ENCODE results near the gene WDR45B. TPM values are rescaled to one million over a fixed set of nuclear protein-coding genes. Genes with fewer than 3 reads are reported as not detected.

WDR45B gene
- total RNA-seq, 1 donor from 2014 or later, result 65.1 TPM

DNA sequence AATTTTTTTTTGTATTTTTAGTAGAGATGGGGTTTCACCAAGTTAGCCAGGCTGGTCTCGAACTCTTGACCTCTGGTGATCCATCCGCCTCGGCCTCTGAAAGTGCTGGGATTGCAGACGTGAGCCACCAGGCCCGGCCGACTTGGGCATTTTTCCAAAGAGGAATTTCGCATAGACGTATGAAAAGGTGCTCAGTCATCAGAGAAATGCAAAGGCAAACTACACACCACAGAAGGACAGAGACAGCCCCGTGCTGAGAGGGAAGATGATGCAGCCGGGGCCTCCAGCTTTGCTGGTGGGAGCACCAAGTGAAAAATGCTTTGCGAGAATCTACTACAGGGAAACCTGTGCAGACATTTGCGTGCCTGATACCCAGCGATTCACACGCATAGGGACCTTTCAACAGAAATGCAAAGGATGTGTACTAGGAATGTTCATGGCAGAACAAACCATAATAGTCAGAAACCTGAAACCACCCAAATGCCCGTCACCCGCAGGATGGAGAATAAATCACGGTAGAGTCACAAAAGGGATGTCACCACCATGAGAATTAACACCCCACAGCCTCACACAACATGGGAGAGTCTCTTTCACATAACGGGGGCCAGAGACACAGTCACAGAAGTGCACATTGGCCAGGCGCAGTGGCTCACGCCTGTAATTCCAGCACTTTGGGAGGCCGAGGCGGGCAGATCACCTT, 45.1 kb upstream of the WDR45B start:
- Histone ChIP-seq H3K4me3 (no peak overlapping the region), H3K27me3 (no peaks in the 10 kb centered on the region), H3K27ac (no peak overlapping the region), H3K36me3 (no peaks in the 10 kb centered on the region), H3K9me3 (no peaks in the 10 kb centered on the region), H3K4me1 (peaks cover 9% of the 10 kb centered on the region)
- intact Hi-C loops (cut with DNase I), result no loop called here
- ATAC-seq (no peak), DNase-seq (no peak)
- TF ChIP-seq, protein P1, sequence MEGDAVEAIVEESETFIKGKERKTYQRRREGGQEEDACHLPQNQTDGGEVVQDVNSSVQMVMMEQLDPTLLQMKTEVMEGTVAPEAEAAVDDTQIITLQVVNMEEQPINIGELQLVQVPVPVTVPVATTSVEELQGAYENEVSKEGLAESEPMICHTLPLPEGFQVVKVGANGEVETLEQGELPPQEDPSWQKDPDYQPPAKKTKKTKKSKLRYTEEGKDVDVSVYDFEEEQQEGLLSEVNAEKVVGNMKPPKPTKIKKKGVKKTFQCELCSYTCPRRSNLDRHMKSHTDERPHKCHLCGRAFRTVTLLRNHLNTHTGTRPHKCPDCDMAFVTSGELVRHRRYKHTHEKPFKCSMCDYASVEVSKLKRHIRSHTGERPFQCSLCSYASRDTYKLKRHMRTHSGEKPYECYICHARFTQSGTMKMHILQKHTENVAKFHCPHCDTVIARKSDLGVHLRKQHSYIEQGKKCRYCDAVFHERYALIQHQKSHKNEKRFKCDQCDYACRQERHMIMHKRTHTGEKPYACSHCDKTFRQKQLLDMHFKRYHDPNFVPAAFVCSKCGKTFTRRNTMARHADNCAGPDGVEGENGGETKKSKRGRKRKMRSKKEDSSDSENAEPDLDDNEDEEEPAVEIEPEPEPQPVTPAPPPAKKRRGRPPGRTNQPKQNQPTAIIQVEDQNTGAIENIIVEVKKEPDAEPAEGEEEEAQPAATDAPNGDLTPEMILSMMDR (IDR thresholded peaks at IDR 0.05), result no peak

DNA sequence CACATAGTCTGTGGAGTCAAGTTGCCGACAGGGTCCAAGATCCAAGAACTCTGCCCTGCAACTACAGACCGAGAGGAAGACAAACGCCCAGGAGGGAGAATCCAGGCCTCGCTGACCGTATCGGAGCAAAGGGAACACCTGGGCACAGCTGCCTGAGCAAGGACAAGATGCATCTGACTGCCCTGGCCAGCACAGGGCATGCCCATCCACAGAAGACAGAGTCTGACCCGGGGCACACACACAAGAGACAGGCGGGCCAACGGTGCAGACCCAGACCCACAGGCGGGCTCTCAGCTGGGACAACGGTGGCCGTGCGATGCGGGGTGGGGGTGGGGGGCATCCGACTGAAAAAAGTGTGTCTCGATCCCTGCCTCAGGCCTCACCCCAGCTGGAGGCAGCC, 44.0 kb upstream of the WDR45B start:
- no peaks in the 10 kb centered on the region for H3K9me3 ChIP-seq
- intact Hi-C loops (cut with DNase I), result no loop called here
- no peak for DNase-seq
- TF ChIP-seq, protein P1 (IDR thresholded peaks at IDR 0.05), result no peak
- H3K27ac ChIP-seq, result no peak overlapping the region
- ATAC-seq, result no peak
- H3K27me3 ChIP-seq, result no peaks in the 10 kb centered on the region
- H3K4me3 ChIP-seq, result no peak overlapping the region
- H3K4me1 ChIP-seq, result peaks cover 3% of the 10 kb centered on the region
- H3K36me3 ChIP-seq, result no peaks in the 10 kb centered on the region

DNA sequence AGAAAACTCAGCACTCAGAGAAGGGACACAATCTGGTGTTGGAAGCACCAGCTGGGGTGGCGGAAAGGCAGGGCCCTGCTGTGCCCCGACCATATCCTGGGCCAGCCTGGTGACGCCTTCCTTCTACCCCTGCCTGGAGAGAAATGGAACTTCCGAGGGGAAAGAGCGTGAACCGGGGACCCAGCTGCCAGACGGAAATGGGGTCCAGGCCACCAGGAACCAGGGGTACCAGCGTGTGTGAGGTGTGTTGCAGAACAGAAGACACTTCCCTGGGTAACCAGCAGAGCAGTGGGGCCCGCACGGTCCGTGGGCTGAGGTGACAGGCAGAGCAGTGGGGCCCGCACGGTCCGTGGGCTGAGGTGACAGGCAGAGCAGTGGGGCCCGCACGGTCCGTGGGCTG, 43.5 kb upstream of the WDR45B start:
- Histone ChIP-seq H3K9me3 (no peaks in the 10 kb centered on the region), H3K27me3 (no peaks in the 10 kb centered on the region), H3K4me3 (no peak overlapping the region), H3K36me3 (no peaks in the 10 kb centered on the region), H3K27ac (no peak overlapping the region), H3K4me1 (no peaks in the 10 kb centered on the region)
- DNase-seq (no peak), ATAC-seq (no peak)
- intact Hi-C loops (cut with DNase I), result no loop called here
- TF ChIP-seq, protein P1 (IDR thresholded peaks at IDR 0.05), result no peak

DNA sequence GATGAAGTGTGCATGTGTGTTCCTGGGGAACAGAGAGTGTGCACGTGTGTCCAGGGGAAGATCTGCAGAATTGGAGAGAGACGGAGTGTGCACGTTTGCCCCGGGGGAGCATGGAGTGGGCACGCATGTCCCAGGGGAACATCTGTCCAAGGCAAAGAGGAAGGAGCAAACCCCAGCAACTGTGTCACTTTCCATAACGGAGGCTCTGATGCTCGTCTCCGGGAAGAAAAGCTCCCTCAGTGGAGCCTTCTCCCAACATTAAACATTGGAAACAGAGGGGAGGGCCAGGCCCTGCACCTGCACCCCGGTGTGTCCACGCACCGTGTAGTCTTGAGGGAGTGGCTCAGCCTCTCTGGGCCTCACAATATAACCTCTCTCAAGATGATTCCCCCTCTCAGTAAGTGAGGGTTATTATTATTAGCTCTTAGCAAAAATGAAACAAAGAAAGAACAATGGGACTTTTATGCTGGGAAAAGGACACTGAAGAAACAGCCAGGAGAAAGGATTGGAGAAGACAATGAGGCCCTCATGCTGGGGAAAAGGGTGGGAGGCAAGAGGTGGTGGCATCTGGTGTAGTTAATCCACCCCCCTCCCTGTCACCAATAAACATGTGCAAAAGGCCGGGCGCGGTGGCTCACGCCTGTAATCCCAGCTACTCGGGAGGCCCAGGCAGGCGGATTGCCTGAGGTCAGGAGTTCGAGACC, 42.7 kb upstream of the WDR45B start:
- Histone ChIP-seq H3K27ac (no peak overlapping the region), H3K4me1 (no peaks in the 10 kb centered on the region), H3K9me3 (no peaks in the 10 kb centered on the region), H3K4me3 (no peak overlapping the region), H3K27me3 (no peaks in the 10 kb centered on the region), H3K36me3 (no peaks in the 10 kb centered on the region)
- intact Hi-C loops (cut with DNase I), result no loop called here
- DNase-seq (no peak), ATAC-seq (no peak)
- TF ChIP-seq, protein P1 (IDR thresholded peaks at IDR 0.05), result no peak

DNA sequence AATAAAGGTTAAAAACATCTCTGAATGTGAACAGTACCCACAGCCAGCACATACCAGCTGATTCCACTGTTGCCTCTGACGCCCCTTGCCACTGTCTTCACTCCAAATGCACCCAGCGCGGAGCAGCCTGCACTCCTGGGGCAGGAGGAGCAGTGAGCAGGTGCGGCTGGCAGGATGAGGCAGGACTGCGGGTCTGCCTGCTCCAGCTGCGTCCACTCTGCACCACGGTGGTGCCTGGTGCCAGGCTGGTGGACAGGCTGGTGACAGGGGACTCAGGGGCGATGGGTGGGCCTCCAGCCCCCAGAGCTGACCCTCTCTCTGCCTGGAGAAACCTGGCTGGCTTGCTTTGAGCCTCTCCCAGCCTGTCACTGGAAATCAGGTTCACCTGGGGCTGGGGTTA, 40.8 kb upstream of the WDR45B start:
- Histone ChIP-seq H3K4me3 (no peak overlapping the region), H3K9me3 (no peaks in the 10 kb centered on the region), H3K27me3 (no peaks in the 10 kb centered on the region), H3K36me3 (no peaks in the 10 kb centered on the region), H3K27ac (no peak overlapping the region), H3K4me1 (no peaks in the 10 kb centered on the region)
- TF ChIP-seq, protein P1 (IDR thresholded peaks at IDR 0.05), result no peak
- intact Hi-C loops (cut with DNase I), result no loop called here
- no peak for ATAC-seq
- DNase-seq, result no peak

All from upper lobe of right lung (tissue), 1 donor.